Lower lobe of right lung (tissue), 2 donors: ENCODE measurements around the gene CSPG5. TPM values are rescaled to one million over a fixed set of nuclear protein-coding genes. Genes with fewer than 3 reads are reported as not detected.

ENCODE experiments used
- ATAC-seq, 2 donors: fragments of 200-7000 bp; cut with Tn5 transposase; one replicate each; pipeline ENCODE4 v1.9.1; 2020 to 2022; ENCODE audit warnings: mild to moderate bottlenecking in 2 of 2, moderate library complexity in 2 of 2
- DNase-seq: peaks from one replicate; pipeline ENCODE4 v3.0.0-alpha.2; 2020
- H3K27ac ChIP-seq: fragments of 200-600 bp; one replicate; pipeline ENCODE4 v1.8.0; 2022
- H3K27me3 ChIP-seq: fragments of 200-600 bp; one replicate; pipeline ENCODE4 v1.8.0; 2022; ENCODE audit warnings: low read depth
- H3K36me3 ChIP-seq: fragments of 200-600 bp; one replicate; pipeline ENCODE4 v1.8.0; 2022; ENCODE audit warnings: mild to moderate bottlenecking
- H3K4me1 ChIP-seq: fragments of 200-600 bp; one replicate; pipeline ENCODE4 v1.8.0; 2022
- H3K4me3 ChIP-seq: fragments of 200-600 bp; one replicate; pipeline ENCODE4 v1.8.0; 2022; ENCODE audit warnings: mild to moderate bottlenecking
- H3K9me3 ChIP-seq: fragments of 200-600 bp; one replicate; pipeline ENCODE4 v1.8.0; 2022
- CTCF ChIP-seq: fragments of 200-600 bp; IDR thresholded peaks from one replicate; pipeline ENCODE4 v1.8.0; 2022; ENCODE audit warnings: antibody characterized with exemption, mild to moderate bottlenecking
- intact Hi-C: fragments of 100-400 bp; cut with DNase I; formaldehyde crosslinking; loops from one replicate; pipeline ENCODE4 v1.11.0; 2022
- total RNA-seq: library from RNA; stranded (reverse); fragmentation: NEBNext Ultra II Directional; extraction: Animal tissue kit (Norgen Biotek cat#: 25700); gene quantifications from one replicate; pipeline ENCODE4 v1.2.1, GENCODE V29; 2021
- donor health status: DM: no; HTN: yes; CAD: no; lungs with severe emphysema.

The CSPG5 gene
- total RNA-seq, 1 donor from 2014 or later: 2.3 TPM

- DNase-seq: no peak
- no peak overlapping the region for H3K4me3 ChIP-seq
- peaks cover 6% of the 10 kb centered on the region for H3K27me3 ChIP-seq
- no peaks in the 10 kb centered on the region for H3K9me3 ChIP-seq
- no peak for TF ChIP-seq CTCF
- ATAC-seq: no peak
- no peaks in the 10 kb centered on the region for H3K4me1 ChIP-seq
- intact Hi-C loops: no loop called here
- no peak overlapping the region for H3K27ac ChIP-seq
- H3K36me3 ChIP-seq: no peaks in the 10 kb centered on the region
Measured at GRCh38 chr3:47571391-47572175, 7.1 kb downstream of the CSPG5 start.

GRCh38 chr3:47568901-47569300 lies 9.8 kb downstream of the CSPG5 start:
- ATAC-seq: no peak
- Histone ChIP-seq H3K27me3 (no peaks in the 10 kb centered on the region), H3K27ac (no peak overlapping the region), H3K9me3 (no peaks in the 10 kb centered on the region), H3K36me3 (no peaks in the 10 kb centered on the region), H3K4me1 (no peaks in the 10 kb centered on the region), H3K4me3 (no peak overlapping the region)
- TF ChIP-seq CTCF: no peak
- no peak for DNase-seq
- intact Hi-C loops: no loop called here

GRCh38 chr3:47567149-47567548 lies 11.5 kb downstream of the CSPG5 start:
- H3K27ac ChIP-seq: no peak overlapping the region
- TF ChIP-seq CTCF: no peak
- H3K4me1 ChIP-seq: no peaks in the 10 kb centered on the region
- no peak overlapping the region for H3K4me3 ChIP-seq
- intact Hi-C loops: no loop called here
- no peaks in the 10 kb centered on the region for H3K36me3 ChIP-seq
- ATAC-seq: no peak
- H3K9me3 ChIP-seq: no peaks in the 10 kb centered on the region
- H3K27me3 ChIP-seq: no peaks in the 10 kb centered on the region
- no peak for DNase-seq

GRCh38 chr3:47566667-47567066 lies 12.0 kb downstream of the CSPG5 start:
- Histone ChIP-seq H3K9me3 (no peaks in the 10 kb centered on the region), H3K27me3 (no peaks in the 10 kb centered on the region), H3K4me1 (no peaks in the 10 kb centered on the region), H3K4me3 (no peak overlapping the region), H3K27ac (no peak overlapping the region), H3K36me3 (no peaks in the 10 kb centered on the region)
- no peak for ATAC-seq
- no peak for TF ChIP-seq CTCF
- DNase-seq: no peak
- intact Hi-C loops: no loop called here

- DNase-seq (no peak), ATAC-seq (no peak)
- H3K36me3 ChIP-seq: no peaks in the 10 kb centered on the region
- no peaks in the 10 kb centered on the region for H3K9me3 ChIP-seq
- H3K4me3 ChIP-seq: no peak overlapping the region
- no peak overlapping the region for H3K27ac ChIP-seq
- H3K4me1 ChIP-seq: no peaks in the 10 kb centered on the region
- intact Hi-C loops: no loop called here
- H3K27me3 ChIP-seq: no peaks in the 10 kb centered on the region
- TF ChIP-seq CTCF: no peak
Measured at GRCh38 chr3:47565734-47566550, 12.7 kb downstream of the CSPG5 start.
